GM19328 (cell line): ENCODE measurements around the gene GPNMB.
A peak's percentile ranks its signal among the peaks of the same experiment; 100 is the strongest.
"Not testable (repeated sequence)": the region's sequence is repeated elsewhere in the genome, so short reads cannot be mapped to it uniquely, and the experiment has no call there.

Experiments
- ATAC-seq: cut with Tn5 transposase; IDR thresholded peaks from one replicate; pipeline ENCODE4 v1.9.1; 2021; ENCODE audit warnings: mild to moderate bottlenecking, moderate library complexity; ENCODE audit not compliant: unreplicated experiment

GPNMB gene

GRCh38 chr7:23298141-23298881 is 51.7 kb downstream of the GPNMB start:
- ATAC-seq = no peak

- ATAC-seq = peak; percentile 99
These were observed 52.6 kb downstream of the GPNMB start, which contains the start of gene MALSU1 for GRCh38 chr7:23298885-23299769. TSS of gene MALSU1 (plus strand) at chr7:23299339. CDS start at chr7:23299353, 14 bp downstream.

GRCh38 chr7:23299770-23300300 is 53.3 kb downstream of the GPNMB start:
- ATAC-seq = peak; percentile 3

GRCh38 chr7:23306936-23307521 is 60.5 kb downstream of the GPNMB start:
- ATAC-seq = no peak

GRCh38 chr7:23308754-23309153 is 62.2 kb downstream of the GPNMB start:
- no peak for ATAC-seq

GRCh38 chr7:23312141-23312540 is 65.6 kb downstream of the GPNMB start:
- ATAC-seq = not testable (repeated sequence)

- no peak for ATAC-seq
These were observed 68.8 kb downstream of the GPNMB start for GRCh38 chr7:23315366-23315765.
